Measurements from ENCODE around the gene ACKR4. TPM values are rescaled to one million over a fixed set of nuclear protein-coding genes. Genes with fewer than 3 reads are reported as not detected.

Gene ACKR4
- total and polyA plus RNA-seq, 9 of the 15 experiments (the other 6 are each of a cell fraction or from before 2014, with no cell fraction given) = 0.04 to 0.06 TPM; not detected in 7

DNA sequence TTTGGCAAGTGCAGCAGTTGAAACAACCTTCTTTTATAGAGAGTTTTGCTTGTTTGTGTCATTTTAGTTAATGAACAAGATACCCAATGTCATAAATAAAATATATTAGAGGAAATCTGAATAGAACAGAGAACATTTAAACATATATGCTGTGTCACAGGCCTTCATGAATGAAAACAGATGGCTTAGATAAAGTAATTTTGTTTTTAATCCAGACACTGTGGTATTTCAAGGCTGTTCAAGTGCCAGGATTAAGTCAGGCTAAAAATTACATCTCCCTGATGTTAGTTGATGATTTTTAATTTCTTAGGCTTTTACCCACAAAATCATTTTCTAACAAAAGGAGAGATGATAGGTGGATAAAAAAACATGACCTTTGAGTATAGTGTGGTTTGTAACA is 4.9 kb upstream of the ACKR4 start (continued):
- TF ChIP-seq, protein P1, sequence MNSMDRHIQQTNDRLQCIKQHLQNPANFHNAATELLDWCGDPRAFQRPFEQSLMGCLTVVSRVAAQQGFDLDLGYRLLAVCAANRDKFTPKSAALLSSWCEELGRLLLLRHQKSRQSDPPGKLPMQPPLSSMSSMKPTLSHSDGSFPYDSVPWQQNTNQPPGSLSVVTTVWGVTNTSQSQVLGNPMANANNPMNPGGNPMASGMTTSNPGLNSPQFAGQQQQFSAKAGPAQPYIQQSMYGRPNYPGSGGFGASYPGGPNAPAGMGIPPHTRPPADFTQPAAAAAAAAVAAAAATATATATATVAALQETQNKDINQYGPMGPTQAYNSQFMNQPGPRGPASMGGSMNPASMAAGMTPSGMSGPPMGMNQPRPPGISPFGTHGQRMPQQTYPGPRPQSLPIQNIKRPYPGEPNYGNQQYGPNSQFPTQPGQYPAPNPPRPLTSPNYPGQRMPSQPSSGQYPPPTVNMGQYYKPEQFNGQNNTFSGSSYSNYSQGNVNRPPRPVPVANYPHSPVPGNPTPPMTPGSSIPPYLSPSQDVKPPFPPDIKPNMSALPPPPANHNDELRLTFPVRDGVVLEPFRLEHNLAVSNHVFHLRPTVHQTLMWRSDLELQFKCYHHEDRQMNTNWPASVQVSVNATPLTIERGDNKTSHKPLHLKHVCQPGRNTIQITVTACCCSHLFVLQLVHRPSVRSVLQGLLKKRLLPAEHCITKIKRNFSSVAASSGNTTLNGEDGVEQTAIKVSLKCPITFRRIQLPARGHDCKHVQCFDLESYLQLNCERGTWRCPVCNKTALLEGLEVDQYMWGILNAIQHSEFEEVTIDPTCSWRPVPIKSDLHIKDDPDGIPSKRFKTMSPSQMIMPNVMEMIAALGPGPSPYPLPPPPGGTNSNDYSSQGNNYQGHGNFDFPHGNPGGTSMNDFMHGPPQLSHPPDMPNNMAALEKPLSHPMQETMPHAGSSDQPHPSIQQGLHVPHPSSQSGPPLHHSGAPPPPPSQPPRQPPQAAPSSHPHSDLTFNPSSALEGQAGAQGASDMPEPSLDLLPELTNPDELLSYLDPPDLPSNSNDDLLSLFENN (IDR thresholded peaks at IDR 0.05; ENCODE audit: low read depth in 2 of 2, low read length in 2 of 2) = no peak
- no peak for TF ChIP-seq NFYB (IDR thresholded peaks at IDR 0.05; ENCODE audit: extremely low read depth, insufficient read length)
- no peak for TF ChIP-seq RNF2 (IDR thresholded peaks at IDR 0.05)
- TF ChIP-seq FOXK2 (conservative IDR thresholded peaks at IDR 0.05 in 1 of 2, IDR thresholded peaks at IDR 0.05 in 1 of 2; ENCODE audit: low read depth in 2 of 2) = no peak
- TF ChIP-seq KLF6 (CRISPR knock-in tag; IDR thresholded peaks at IDR 0.05; ENCODE audit: borderline replicate concordance) = no peak
- TF ChIP-seq, protein P2, sequence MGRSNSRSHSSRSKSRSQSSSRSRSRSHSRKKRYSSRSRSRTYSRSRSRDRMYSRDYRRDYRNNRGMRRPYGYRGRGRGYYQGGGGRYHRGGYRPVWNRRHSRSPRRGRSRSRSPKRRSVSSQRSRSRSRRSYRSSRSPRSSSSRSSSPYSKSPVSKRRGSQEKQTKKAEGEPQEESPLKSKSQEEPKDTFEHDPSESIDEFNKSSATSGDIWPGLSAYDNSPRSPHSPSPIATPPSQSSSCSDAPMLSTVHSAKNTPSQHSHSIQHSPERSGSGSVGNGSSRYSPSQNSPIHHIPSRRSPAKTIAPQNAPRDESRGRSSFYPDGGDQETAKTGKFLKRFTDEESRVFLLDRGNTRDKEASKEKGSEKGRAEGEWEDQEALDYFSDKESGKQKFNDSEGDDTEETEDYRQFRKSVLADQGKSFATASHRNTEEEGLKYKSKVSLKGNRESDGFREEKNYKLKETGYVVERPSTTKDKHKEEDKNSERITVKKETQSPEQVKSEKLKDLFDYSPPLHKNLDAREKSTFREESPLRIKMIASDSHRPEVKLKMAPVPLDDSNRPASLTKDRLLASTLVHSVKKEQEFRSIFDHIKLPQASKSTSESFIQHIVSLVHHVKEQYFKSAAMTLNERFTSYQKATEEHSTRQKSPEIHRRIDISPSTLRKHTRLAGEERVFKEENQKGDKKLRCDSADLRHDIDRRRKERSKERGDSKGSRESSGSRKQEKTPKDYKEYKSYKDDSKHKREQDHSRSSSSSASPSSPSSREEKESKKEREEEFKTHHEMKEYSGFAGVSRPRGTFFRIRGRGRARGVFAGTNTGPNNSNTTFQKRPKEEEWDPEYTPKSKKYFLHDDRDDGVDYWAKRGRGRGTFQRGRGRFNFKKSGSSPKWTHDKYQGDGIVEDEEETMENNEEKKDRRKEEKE (IDR thresholded peaks at IDR 0.05; ENCODE audit: borderline replicate concordance in 1 of 2, control insufficient read depth in 1 of 2, low read depth in 2 of 2, low read length in 1 of 2) = no peak

Measured in K562 (cell line).